Gastroesophageal sphincter (tissue), 3 donors: Measurements from ENCODE around the gene PKP3.

Source experiments
- CTCF ChIP-seq, 4 experiments: fragments of 200-600 bp in 2 of 4; fragments of 450-650 bp in 2 of 4; sonication (generic) in 1 of 4; IDR thresholded peaks; one replicate each; pipeline ENCODE4 v1.5.1; 2017 to 2019; ENCODE audit warnings: antibody characterized with exemption in 4 of 4, mild to moderate bottlenecking in 2 of 4, moderate library complexity in 2 of 4
- POLR2AphosphoS5 ChIP-seq: sonication (generic); formaldehyde crosslinking; IDR thresholded peaks from one replicate; pipeline ENCODE4 v1.6.1; 2017; ENCODE audit warnings: antibody characterized with exemption

DNA sequence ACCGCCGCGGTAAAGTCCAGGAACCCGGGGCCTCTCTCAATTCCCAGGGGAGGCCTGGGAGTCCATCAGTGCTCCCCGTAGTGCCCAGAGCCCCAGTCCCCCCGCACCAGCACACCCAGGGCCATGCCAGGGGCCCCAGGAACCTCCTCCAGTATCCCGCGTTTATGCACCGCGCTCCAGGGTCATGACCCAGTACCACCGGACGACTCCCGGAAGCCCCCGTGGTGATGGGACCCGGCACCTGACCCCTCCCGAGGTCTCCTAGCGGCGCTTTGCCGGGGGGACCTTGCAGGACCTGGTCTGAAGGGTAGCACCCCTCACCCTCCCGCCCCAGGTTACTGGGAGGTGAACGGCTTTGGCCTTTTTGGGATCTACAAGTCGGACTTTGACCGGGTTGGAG is 13.5 kb upstream of the PKP3 start:
- TF ChIP-seq POLR2AphosphoS5 (no peak), CTCF (IDR thresholded peaks at IDR 0.05) (no peak)
